ENCODE measurements around the gene TRPT1.

The TRPT1 gene

DNA sequence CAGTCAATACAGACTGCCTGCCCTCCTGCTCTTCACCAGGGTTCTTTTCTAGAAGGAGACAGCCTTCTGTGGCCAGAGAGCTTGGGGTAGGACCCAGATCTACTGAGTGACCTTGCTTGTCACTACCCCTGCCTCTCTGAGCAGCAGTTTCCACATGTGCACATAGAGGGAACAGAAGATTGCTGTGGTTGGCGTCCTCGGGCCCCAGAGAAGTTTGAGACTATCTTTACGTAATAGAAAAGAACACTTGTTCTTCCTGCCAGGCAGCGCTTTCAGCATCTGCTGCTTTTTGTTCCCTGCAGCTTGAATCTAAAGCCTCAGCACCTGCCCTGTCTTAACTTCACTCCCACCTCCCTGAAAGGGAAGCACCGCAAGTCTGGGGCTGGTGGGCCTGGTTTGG lies 13.0 kb upstream of the TRPT1 start:
- TF ChIP-seq, protein P1, sequence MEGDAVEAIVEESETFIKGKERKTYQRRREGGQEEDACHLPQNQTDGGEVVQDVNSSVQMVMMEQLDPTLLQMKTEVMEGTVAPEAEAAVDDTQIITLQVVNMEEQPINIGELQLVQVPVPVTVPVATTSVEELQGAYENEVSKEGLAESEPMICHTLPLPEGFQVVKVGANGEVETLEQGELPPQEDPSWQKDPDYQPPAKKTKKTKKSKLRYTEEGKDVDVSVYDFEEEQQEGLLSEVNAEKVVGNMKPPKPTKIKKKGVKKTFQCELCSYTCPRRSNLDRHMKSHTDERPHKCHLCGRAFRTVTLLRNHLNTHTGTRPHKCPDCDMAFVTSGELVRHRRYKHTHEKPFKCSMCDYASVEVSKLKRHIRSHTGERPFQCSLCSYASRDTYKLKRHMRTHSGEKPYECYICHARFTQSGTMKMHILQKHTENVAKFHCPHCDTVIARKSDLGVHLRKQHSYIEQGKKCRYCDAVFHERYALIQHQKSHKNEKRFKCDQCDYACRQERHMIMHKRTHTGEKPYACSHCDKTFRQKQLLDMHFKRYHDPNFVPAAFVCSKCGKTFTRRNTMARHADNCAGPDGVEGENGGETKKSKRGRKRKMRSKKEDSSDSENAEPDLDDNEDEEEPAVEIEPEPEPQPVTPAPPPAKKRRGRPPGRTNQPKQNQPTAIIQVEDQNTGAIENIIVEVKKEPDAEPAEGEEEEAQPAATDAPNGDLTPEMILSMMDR (IDR thresholded peaks at IDR 0.05; ENCODE audit: low read depth, low read length): no peak
- H3K4me3 ChIP-seq (replicated peaks in 1 of 2; ENCODE audit: low read depth in 2 of 2, low read length in 2 of 2): no peak overlapping the region
- DNase-seq (ENCODE audit: low read depth in 2 of 2): no peak

DNA sequence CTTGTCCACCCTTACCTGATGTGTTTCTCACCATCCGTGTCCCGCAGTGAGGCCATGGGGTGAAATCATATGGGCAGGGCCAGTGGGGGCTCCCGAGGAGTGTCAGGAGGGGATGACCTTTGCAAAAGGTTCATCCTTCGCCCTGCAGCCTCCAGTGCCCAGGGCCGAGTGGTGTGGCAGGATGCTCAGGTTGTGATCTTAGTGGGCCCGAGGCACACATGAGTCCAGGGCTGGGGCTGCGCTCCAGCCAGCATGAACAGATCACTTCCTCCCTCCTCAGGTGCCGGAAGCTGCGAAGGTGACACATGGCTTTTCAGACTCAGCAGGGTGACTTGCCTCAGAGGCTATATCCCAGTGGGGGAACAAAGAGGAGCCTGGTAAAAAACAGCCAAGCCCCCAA lies 12.1 kb upstream of the TRPT1 start:
- no peak for DNase-seq (ENCODE audit: low read depth in 2 of 2)
- TF ChIP-seq, protein P1 (IDR thresholded peaks at IDR 0.05; ENCODE audit: low read depth, low read length): no peak
- H3K4me3 ChIP-seq (replicated peaks in 1 of 2; ENCODE audit: low read depth in 2 of 2, low read length in 2 of 2): no peak overlapping the region

DNA sequence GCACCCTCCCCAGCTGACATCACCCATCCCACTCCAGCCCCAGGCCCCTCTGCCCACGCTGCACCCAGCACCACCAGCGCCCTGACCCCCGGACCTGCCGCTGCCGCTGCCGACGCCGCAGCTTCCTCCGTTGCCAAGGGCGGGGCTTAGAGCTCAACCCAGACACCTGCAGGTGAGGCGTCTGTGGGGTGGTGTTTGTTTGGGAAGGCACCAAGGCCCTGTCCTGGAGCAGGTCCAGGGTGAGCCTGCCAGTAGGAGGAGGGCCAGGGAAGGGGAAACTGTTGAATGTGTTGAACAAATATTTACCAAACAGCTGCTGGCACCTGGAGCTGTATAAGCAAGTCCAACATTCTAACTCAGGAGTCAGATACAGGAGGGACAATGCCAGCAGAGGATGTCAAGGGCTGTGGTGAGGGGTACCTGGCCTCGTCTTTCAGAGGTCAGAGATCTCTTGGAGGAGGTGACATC lies 11.5 kb upstream of the TRPT1 start:
- no peak overlapping the region for H3K4me3 ChIP-seq (replicated peaks in 1 of 2; ENCODE audit: low read depth in 2 of 2, low read length in 2 of 2)
- no peak for DNase-seq (ENCODE audit: low read depth in 2 of 2)
- TF ChIP-seq, protein P1 (IDR thresholded peaks at IDR 0.05; ENCODE audit: low read depth, low read length): no peak

DNA sequence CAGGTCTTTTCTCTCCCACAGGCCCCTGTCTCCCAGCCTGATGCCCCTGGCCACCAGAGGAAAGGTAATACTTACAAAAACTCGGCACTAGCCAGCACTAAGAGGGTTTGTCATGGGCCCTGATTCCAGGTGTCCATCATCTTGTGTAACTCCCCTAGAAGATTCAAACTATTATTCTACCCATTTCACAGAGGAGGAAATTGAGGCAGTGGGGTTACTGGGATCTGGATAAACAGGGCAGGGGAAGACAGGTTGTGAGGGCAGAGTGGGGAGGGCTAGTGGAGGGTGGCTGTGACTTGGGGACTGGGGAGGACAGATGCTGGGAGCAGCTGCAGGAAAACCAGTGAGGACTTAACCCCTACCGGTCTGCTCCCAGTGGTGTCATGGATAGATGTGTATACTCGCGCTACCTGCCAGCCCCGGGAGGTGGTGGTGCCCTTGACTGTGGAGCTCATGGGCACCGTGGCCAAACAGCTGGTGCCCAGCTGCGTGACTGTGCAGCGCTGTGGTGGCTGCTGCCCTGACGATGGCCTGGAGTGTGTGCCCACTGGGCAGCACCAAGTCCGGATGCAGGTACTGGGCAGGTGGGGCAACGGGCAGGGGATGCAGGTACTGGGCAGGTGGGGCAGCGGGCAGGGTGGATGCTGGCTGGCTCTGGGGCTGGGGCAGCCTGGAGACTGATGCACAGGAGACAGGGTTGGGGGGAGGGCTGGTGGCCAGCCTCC lies 9.6 kb upstream of the TRPT1 start:
- TF ChIP-seq, protein P1 (IDR thresholded peaks at IDR 0.05; ENCODE audit: low read depth, low read length): no peak

DNA sequence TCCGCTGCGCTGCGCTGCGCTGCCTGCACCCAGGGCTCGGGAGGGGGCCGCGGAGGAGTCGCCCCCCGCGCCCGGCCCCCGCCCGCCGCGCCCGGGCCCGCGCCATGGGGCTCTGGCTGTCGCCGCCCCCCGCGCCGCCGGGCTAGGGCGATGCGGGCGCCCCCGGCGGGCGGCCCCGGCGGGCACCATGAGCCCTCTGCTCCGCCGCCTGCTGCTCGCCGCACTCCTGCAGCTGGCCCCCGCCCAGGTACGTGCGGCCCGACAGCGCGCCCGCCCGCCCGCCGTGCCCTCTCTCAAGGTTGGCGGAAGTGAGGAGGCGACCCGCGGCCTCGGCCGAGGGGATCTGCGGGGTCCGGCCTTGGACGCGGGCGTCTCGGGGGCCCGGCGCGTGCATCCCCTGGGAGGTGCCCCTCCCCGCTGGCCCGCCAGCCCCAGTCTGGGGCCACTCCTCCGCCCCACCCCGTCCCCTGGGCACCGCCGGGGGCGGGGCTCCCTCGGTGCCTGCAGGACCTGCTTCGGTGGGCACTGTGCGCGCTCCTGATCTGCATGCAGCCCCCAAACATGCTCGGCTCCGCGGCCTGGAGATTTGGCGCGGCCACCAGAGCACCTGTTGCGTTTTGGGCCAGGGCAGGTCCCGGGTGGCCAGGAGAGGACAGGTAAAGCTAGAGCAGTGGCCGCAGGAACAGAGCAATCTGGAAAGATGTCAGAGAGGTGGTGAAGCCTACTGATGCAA lies 8.8 kb upstream of the TRPT1 start:
- TF ChIP-seq, protein P1 (IDR thresholded peaks at IDR 0.05; ENCODE audit: low read depth, low read length): no peak
- H3K4me3 ChIP-seq (replicated peaks in 1 of 2; ENCODE audit: low read depth in 2 of 2, low read length in 2 of 2): peak overlapping the region; percentile 65 to 81
- DNase-seq (ENCODE audit: low read depth in 2 of 2): no peak

More for the DNA sequence above, 9.6 kb upstream of the TRPT1 start:
- no peak for DNase-seq (ENCODE audit: low read depth in 2 of 2)
- H3K4me3 ChIP-seq (replicated peaks in 1 of 2; ENCODE audit: low read depth in 2 of 2, low read length in 2 of 2): peak overlapping the region; percentile 65 to 81

DNA sequence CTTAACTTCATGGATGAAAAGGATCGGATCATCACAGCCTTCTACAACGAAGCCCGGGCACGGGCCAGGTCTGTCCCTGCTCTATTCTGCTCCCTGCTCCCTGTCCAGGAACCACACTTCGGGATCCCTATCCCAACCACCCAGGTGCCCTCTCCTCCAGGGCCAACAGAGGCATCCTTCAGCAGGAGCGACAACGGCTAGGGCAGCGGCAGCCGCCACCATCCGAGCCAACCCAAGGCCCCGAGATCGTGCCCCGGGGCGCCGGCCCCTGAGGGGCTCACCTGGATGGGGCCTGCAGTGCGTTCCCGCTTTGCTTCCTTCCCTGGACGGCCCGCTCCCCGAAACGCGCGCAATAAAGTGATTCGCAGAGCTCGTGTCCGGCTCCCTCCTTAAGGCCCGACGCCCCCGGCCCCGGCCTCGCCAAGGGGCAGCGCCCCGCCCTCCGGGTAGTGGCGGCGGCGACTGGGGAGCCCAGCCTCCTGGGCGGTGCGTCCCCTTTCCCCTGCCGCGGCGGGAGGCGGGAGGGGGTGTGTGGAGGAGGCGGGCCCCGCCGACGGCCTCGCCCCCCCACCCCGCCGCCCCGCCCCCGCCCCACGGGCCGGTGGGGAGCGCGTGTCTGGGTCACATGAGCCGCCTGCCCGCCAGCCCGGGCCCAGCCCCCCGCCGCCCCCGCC lies 8.1 kb upstream of the TRPT1 start, which contains the start of gene VEGFB:
Gene VEGFB (plus strand): TSS at position 672 of the 674 bp plus-strand sequence. CDS start 250 bp downstream, outside the sequence.
- peak within 1 kb of the TSS; percentile 65 to 81 for H3K4me3 ChIP-seq (replicated peaks in 1 of 2; ENCODE audit: low read depth in 2 of 2, low read length in 2 of 2)
- DNase-seq (ENCODE audit: low read depth in 2 of 2): peak in 1 of 2 donors; percentile 70
- TF ChIP-seq, protein P1 (IDR thresholded peaks at IDR 0.05; ENCODE audit: low read depth, low read length): no peak
